HS-27A (cell line): Measurements from ENCODE around the gene ARSD.
"Not testable (repeated sequence)": the region's sequence is repeated elsewhere in the genome, so short reads cannot be mapped to it uniquely, and the experiment has no call there.

ENCODE experiments used
- DNase-seq: peaks from one replicate; pipeline ENCODE4 v3.0.0-alpha.2; 2012; ENCODE audit warnings: low read depth, missing footprints

Gene ARSD, protein sequence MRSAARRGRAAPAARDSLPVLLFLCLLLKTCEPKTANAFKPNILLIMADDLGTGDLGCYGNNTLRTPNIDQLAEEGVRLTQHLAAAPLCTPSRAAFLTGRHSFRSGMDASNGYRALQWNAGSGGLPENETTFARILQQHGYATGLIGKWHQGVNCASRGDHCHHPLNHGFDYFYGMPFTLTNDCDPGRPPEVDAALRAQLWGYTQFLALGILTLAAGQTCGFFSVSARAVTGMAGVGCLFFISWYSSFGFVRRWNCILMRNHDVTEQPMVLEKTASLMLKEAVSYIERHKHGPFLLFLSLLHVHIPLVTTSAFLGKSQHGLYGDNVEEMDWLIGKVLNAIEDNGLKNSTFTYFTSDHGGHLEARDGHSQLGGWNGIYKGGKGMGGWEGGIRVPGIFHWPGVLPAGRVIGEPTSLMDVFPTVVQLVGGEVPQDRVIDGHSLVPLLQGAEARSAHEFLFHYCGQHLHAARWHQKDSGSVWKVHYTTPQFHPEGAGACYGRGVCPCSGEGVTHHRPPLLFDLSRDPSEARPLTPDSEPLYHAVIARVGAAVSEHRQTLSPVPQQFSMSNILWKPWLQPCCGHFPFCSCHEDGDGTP

DNA sequence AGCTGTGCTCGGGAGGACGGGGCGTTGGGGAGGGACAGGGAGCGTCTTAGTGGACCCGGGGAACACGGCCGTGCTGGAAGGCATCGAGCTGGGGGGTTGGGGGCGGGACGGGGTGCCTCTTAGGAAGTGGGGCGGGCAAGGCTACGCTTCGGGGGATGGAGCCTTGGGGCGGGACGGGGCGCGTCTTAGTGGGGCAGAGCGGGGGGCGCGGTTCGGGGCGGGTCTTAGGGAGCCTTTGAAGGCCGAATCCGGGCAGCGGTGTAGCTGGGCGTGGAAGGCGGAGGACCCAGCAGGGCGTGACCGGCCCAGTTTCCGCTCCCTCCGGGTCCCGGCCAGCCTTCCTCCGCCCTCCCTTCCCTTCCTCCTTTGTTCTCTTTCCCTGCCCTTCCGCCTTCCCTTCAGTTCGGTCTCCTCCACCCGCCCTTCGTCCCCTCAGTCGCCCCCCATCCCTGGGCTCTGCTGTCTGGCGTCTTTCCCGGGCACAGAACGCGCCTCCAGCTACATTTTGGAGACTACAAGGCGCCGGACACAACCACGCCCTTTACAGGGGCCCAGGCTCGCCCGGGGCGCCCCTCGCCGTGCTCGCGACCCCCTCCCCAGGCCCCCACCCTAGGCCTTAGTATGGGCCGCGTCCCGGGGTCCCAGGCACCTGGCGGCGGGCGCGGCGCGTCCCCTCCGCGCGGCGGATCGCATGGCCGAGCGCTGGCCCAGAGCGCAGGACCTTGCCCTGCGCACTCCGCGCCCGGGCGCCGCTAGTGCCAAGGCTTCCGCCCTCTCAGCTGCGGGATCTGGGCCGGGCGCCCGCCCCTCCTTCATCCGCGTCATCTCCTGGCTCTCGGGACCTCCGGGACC is at the start of gene ARSD:
TSS of gene ARSD (minus strand) at position 757 of the 852 bp plus-strand sequence. CDS start at position 693, 64 bp downstream.
- no peak for DNase-seq

DNA sequence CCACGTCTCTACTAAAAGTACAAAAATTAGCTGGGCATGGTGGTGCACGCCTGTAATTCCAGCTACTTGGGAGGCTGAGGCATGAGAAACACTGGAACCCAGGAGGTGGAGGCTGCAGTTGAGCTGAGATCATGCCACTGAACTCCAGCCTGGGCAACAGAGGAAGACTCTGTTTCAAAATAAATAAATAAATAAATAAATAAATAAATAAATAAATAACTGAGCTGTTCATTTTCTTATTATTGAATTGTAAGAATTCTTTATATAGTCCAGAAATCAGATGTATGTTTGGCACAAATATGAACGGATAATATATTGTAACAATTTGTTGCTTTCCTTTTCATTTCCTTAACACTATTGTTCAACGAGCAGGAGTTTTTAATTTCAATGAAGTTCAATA is 49.5 kb upstream of the ARSD start:
- DNase-seq: not testable (repeated sequence)

DNA sequence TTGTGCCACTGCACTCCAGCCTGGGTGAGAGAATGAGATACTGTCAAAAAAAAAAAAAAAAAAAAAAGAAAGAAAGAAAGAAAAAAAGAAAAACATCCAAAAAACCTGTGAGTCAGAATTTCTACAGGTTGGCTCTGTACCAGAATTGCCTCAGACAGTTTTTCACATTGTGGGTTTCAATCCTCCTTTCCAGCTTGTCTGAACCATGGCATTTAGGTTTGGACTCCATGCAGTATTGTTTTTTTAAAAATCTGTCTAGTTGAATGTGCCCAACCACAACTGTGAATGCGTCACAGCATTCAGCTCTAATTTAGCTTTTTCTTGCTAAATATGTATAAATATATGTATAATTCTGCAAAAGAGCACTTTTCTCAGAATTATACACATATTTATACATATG is 45.8 kb upstream of the ARSD start:
- DNase-seq: no peak

DNA sequence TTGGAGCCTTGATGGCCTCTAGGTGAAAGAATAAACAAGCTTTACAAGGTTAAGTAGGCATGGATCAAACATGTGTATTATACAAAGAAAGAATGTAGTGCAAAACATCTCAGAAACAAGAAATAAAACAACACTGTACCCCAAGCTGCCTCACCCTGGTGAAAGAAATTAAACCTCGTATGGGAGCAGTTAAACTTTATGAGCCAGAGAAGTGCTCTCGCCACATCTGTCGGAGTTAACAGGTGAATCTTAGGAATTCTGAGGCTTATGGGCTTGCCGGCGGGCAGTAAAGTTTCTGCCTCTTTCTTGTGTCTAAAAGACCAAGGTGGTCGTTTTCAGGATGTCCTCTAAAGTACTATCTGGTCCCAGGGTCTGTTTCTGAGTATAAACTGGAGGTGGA is 43.3 kb upstream of the ARSD start:
- no peak for DNase-seq

DNA sequence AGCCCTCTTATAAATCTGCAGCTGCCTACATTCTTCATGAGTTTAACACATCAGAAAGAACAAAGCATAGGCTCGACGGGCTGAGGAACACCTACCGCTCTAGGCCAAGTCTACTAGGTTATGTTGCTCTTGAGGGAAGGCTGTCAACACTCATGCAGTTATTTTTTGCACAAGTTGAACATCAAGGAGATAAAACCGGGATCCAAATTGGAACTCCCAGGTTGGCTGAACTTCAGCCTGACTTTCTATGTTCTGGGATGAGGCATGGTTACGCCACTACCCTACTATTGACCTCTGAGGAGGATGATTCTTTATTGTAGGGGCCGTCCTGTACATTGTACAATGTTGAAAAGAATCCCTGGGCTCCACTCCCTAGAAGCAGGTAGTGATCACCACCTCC is 39.9 kb upstream of the ARSD start:
- DNase-seq: no peak

DNA sequence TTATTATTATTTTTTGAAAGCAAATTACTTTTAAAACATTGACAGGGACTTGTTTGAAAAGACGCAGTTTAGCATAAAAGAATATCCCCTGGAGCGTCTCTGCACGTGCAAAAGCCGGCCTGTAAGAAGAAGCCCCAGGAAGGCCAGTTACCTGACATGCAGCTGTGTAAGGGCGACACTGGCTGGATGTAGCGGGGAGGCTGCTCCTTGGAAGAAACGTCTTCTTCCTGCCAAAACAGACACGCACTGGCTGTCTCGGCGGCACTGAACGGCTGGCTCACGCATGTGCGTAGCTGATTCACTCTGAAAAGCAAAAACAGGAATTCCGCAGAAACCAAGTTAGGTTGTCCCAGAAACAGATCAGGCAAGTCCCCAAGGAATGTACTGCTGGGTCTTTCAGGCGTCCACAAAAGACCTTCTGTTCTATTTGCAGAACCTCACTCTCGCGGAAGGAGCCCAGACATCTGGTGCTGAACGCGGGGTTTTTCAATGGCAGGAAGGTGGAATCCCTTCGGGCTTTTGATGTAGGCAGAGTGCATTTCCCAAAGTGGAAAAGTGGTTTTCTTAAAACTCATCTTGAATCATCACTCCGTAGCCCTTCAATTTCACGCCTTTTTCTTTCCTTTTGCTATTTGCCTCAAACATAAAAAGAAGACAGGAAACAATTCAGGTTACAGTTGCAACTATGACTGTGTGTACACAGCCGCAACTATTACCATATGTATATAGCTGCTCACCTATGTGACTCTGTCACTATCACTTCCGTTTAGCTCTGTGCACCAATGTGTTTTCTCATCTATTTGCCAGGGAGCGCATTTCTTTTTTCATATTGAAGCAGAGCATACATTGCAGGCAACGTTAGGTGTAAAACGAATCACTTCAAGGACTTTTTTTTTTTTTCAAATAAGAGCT is 39.1 kb upstream of the ARSD start:
- no peak for DNase-seq

DNA sequence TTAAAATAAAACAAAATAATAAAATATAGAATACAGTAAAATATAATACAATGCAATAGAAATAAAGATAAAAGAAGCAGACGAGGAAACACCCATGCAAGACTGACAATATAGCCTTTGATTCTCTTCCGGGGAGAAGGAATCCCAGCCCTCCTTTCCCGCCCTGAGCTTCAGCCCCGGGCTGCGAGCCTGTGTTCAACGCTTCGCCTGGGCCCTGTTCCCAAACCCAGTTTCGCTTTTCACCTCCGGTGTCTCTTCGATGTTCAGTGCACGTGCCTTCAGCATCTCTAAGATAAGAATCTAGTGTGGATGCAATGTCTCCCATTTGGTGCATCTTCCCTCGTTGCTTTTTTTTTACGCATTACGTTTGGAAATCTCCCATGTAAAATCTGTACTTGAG is 38.4 kb upstream of the ARSD start:
- no peak for DNase-seq

DNA sequence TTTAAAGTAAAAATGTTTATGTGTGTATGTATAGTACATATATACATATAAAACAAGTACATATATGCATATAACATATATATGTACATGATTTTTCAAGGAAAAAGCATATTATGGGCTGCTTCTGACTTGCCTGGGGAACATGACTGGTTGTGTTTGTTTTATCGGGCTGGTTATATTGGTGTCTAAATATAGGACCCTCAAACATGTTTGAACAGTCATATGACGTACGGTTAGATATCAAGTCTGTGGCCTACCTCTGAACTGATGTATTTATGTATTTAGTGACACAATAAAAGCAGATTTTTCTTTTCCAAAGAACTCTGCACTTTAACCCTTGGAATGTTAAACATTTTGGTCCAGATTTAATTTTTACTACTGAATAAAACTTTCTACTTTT is 37.9 kb upstream of the ARSD start:
- DNase-seq: no peak

DNA sequence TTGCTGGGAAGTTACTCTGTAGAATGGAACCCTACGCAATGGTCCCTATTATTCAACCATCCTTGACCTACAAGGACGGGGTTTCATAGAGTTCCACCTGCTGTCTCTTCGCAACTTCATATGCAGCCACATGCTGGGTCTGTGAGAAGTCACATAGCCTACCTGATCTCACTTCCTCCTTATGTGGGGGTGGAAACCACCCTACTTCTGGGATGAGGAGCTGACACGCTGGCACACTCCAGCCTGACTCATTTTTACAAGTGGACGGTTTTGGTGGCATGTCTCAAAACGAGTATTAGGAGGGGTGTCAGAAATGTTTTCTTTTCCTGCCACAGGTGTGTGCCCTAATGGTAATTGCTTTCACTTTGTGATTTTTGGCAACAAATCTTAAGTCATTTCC is 36.8 kb upstream of the ARSD start:
- no peak for DNase-seq

DNA sequence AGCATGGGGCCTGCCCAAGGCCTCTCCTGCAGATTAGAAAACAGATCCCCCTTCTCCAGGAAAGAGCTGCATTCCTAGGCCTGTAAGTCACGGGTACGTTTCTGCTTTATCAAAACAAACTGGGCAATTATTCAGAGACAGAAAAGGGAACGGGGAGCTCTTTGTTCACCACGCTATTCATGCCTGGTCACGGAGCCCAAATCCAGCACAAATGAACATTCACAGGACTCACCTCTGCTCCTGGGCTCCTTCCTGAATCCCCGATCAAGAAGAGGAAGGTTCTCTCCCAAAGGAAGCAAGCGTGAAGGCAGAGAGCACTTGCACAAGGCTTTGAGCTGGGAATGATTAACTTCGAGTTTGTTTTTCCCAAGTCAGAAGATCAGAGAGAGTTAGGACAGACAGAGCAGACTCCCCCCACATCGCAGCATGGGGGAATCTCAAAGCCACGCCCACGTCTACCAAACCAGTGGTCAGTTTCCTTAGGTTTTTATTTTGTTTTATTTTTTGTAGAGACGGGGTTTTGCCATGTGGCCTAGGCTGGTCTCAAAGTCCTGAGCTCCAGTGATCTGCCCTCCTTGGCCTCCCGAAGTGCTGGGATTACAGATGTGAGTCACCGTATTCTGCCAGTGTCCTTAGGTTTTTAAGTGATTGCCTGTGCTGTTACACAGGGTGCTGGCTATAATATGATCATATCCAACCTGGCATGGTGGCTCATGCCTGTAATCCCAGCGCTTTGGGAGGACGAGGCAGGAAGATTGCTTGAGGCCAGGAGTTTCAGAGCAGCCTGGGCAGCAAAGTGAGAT is 35.1 kb upstream of the ARSD start:
- not testable (repeated sequence) for DNase-seq

DNA sequence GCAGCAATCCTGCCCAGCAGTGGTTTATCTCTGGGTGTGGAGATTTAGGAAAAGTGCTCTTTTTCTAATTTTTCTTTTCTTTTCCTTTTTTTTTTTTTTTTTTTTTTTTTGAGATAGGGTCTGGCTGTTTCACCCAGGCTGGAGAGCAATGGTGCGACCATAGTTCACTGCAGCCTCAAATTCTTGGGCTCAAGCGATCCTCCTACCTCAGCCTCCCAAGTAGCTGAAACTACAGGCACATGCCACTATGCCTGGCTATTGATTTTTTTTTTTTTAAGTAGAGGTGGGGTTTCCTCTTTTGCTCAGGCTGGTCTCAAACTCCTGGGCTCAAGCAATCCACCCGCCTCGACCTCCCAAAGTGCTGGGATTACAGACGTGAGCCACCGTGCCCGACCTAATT is 34.3 kb upstream of the ARSD start:
- DNase-seq: not testable (repeated sequence)

DNA sequence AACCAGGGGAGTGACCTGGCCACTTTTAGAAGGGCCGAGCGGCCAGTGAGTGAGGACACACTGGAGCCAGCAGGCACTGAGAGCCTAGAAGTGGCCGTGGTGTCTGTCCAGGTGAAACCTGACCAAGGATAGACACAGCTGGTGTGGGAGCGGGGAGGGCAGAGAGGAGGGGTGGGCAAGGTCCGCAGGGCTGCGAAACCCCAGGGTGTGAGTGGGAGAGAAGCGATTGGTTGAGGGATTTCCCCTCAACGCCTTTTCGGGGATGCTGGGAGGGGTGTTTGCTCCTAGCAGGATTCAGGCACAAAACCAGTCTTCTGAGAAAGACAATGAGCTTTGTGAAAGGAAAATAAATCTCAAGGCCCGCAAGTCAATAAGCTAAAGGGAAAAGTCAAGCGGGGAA is 33.2 kb upstream of the ARSD start:
- DNase-seq: no peak

DNA sequence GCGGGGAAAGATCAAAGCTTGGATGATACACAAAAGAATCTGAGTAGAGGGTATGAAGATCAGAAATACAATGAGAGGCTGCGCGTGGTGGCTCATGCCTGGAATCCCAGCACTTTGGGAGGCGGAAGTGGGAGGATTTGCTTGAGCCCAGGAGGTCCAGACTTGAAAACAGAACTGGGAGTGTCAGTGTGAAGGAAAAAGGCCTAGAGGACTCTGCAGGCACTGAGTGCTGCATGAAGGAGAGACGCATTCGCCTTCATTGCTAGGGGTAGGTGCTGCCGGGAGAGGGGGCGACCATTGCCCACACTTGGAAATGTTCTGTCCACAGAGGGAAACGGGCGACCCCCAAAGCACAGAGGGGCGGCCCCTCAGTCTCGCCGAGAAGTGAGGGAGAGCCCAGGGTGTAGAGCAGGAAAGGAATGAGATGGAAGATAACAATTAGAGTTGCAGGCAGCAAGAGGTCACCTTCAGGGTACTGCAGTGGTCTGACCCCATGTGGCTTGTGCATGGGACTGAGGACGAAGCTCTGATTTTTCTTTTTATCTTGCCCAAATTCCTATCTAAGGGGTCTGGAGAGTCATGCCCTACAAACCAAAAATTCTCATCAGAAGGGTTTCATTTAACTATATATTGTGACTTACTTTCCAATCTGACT is 31.8 kb upstream of the ARSD start:
- no peak for DNase-seq

DNA sequence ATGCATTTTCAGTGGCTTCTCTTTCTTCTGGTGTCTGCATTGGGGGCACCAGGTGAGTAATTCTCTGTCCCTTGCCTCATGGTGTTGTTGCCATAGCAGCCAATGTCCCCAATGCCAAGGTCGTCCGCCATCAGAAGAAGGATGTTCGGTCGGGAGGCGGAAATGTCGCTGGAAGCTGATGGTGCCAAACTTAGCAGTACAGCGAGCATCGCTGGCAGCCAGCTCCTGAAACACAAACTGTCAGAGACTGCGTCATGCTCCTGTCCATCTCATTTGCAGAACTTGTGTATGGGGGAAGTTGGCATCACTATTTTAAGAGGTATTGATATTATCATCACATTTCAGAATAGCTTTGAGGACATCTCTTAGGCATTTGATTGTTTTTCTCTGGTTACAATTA is 29.1 kb upstream of the ARSD start:
- no peak for DNase-seq

DNA sequence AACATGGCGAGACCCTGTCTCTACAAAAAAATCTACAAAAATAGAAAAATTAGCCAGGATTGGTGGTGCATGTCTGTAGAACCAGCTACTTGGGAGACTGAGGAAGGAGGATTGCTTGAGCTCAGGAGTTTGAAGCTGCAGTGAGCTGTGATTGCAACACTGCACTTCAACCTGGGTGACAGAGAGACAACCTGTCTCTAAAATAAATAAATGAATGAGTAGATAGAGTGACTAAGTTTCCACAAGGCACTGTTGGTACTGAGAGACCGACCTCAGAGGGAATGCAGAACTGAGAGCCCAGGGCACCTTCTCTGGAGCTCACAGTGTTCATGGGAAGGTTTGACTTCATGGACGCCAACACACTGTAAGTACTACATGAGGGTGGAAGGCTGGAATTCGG is 26.7 kb upstream of the ARSD start:
- DNase-seq: no peak

DNA sequence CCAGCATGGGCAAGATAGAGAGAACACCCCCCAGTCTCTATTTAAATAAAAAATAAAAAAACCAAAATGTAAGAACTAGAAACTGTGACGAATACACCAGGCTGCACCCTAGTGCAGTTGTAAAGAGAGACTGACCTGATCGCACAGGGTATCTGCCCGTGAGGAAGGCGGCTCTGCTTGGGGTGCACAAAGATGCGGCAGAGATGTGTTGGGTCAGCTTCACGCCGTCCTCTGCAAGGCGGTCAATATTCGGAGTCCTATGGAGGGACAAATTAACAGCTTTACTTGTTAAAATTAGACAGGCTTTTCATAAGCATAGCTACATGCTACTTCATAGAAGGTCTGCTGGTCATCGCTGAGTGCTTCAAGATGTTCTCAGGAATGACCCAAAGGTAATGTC is 26.1 kb upstream of the ARSD start:
- DNase-seq: no peak

DNA sequence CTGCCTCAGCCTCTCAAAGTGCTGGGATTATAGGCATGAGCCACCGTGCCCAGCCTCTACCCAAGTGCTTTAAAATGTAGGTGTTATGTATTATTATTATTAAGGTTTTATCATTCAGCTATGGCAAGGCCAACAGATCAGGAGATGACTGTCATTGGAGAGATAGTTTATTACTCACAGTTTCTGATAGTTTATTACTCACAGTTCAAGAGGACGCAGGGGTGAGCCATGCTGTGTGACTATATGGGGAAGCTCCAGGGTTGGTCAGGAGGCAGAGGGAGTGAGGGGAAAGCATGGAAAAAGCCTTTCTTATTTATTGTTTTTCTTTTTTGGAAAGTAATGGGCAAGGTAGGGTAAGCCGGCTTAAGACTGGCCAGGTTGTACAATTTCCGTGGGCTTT is 25.4 kb upstream of the ARSD start:
- DNase-seq: no peak

DNA sequence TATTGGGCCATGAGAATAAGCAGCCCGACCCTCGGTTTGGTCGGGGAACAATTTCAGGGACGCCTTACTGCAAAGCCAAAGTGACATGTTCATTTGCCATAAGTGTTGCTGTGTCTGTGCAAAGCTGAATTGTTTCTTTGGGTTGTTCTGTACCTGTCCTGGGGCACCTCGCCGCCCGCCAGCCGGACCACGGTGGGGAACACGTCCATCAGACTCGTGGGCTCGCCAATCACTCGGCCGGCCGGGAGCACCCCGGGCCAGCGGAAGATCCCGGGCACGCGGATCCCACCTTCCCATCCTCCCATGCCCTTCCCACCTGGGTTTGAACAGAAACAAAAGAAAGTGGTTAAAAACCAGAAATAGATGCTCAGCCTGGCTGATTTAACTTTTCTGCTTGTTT is 8.8 kb upstream of the ARSD start:
- not testable (repeated sequence) for DNase-seq

DNA sequence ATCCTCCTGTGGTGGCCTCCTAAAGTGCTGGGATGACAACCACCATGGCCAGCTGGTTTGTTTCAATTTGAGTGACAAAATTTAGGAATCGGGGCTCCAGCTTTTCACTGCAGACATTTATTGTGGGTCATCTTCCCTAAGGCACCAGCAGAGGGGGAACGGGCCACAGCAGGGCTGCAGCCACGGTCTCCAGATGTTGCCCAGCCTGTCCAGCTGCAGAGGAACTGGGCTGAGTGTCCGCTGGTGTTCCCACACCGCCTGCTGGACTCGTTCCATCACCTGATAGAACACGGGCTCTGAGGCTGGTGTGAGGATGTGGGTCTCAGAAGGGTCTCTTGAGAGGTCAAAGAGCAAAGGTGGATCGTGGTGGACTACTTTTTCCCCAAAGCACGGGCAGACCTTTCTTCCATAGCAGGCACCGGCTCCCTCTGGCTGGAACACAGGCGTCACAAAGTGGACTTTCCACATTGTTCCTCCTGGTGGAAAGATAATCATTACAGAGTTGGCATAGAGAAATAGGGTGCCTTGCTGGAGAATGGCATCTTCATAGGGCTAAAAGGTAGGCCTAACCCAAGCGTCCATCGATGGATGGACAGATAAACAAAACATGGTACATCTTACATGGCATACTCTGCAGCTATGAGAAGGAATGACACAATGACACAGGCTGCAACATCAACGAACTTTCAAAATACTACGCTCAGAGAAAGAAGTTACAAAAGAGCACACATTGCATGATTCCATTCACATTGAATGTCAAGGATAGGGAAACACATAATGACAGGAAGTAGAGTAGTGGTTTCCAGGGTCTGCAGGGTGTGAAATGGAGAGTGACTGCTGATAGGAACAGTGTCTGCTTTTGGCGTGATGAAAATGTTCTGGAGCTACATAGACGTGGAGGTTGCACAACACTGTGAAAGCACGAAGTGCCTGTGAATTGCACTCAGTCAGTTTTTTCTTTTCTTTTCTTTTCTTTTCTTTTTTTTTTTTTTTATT is 5.9 kb upstream of the ARSD start:
- no peak for DNase-seq
